IMR-90 (cell line): ENCODE data around the gene PIAS4. TPM values are rescaled to one million over a fixed set of nuclear protein-coding genes. Genes with fewer than 3 reads are reported as not detected.

Experiments
- ATAC-seq: fragments of 200-7000 bp; cut with Tn5 transposase; 2 replicates; pipeline ENCODE4 v1.9.1; 2020; ENCODE audit warnings: low read depth, mild to moderate bottlenecking, moderate library complexity
- BruUV-seq: library from RNA; stranded (reverse); fragments of 400-500 nt; replicated peaks from 2 replicates; lab custom pipeline; 2021; lab: Mats Ljungman, UMichigan
- CTCF ChIA-PET: fragments of 300-600 bp; formaldehyde crosslinking; extraction: SDS; loops from one replicate; lab custom pipeline; 2021; ENCODE audit warnings: antibody characterized with exemption; lab: Yijun Ruan, JAX
- POLR2A ChIA-PET: fragments of 300-600 bp; sonication (Branson Sonifier 250); formaldehyde crosslinking; loops from one replicate; lab custom pipeline; 2022; ENCODE audit warnings: antibody characterized with exemption; ENCODE audit not compliant: unreplicated experiment; lab: Charles Lee
- DNase-seq: peaks from one replicate; pipeline ENCODE4 v3.0.0; 2013
- H2AFZ ChIP-seq: replicated peaks from 2 replicates; pipeline ENCODE3; 2013; ENCODE audit warnings: low read length, mild to moderate bottlenecking; ENCODE audit not compliant: poor library complexity
- H2AK5ac ChIP-seq: 2 replicates; pipeline ENCODE4 v1.6.1; 2013; ENCODE audit warnings: low read depth, low read length, inconsistent platforms
- H2AK9ac ChIP-seq: replicated peaks from 2 replicates; pipeline ENCODE3; 2013; ENCODE audit warnings: mild to moderate bottlenecking, low read depth, low read length, moderate library complexity; ENCODE audit not compliant: poor library complexity
- H2BK120ac ChIP-seq: 2 replicates; pipeline ENCODE4 v1.6.1; 2013; ENCODE audit warnings: low read depth, low read length, inconsistent platforms
- H2BK15ac ChIP-seq: 3 replicates; pipeline ENCODE4 v1.6.1; 2013; ENCODE audit warnings: low read depth, low read length, inconsistent platforms
- H2BK20ac ChIP-seq: 2 replicates; pipeline ENCODE4 v1.6.1; 2013; ENCODE audit warnings: low read depth, mild to moderate bottlenecking, inconsistent platforms, low read length, moderate library complexity
- H2BK5ac ChIP-seq: 2 replicates; pipeline ENCODE4 v1.6.1; 2013; ENCODE audit warnings: mild to moderate bottlenecking, low read depth, low read length, inconsistent platforms; ENCODE audit not compliant: poor library complexity, severe bottlenecking
- H3K14ac ChIP-seq: replicated peaks from 2 replicates; pipeline ENCODE4 v1.6.1; 2013; ENCODE audit warnings: low read depth, low read length, inconsistent platforms
- H3K18ac ChIP-seq: 2 replicates; pipeline ENCODE4 v1.6.1; 2013; ENCODE audit warnings: low read depth, low read length, control low read depth
- H3K23ac ChIP-seq: 2 replicates; pipeline ENCODE4 v1.6.1; 2013; ENCODE audit warnings: low read depth, low read length, inconsistent platforms
- H3K27ac ChIP-seq: 2 replicates; pipeline ENCODE4 v1.5.1; 2013; ENCODE audit warnings: mild to moderate bottlenecking, control low read depth, low read length; ENCODE audit not compliant: insufficient read depth
- H3K27me3 ChIP-seq: 2 replicates; pipeline ENCODE4 v1.6.1; 2013; ENCODE audit warnings: low read length; ENCODE audit not compliant: control insufficient read depth, insufficient read depth
- H3K36me3 ChIP-seq: 2 replicates; pipeline ENCODE4 v1.6.1; 2013; ENCODE audit warnings: low read length, mixed read lengths; ENCODE audit not compliant: control insufficient read depth, insufficient read depth
- H3K4ac ChIP-seq: 2 replicates; pipeline ENCODE4 v1.6.1; 2013; ENCODE audit warnings: low read depth, low read length, inconsistent platforms
- H3K4me1 ChIP-seq: 2 replicates; pipeline ENCODE4 v1.6.1; 2013; ENCODE audit warnings: low read length, mixed read lengths; ENCODE audit not compliant: control insufficient read depth, insufficient read depth
- H3K4me2 ChIP-seq: 2 replicates; pipeline ENCODE4 v1.6.1; 2013; ENCODE audit warnings: low read depth, mild to moderate bottlenecking, control low read depth, low read length, moderate library complexity
- H3K4me3 ChIP-seq: 2 replicates; pipeline ENCODE4 v1.5.1; 2013; ENCODE audit warnings: low read depth, mild to moderate bottlenecking, control low read depth, low read length, moderate library complexity; ENCODE audit not compliant: insufficient read depth
- H3K56ac ChIP-seq: 2 replicates; pipeline ENCODE4 v1.6.1; 2013; ENCODE audit warnings: low read length, inconsistent platforms; ENCODE audit not compliant: insufficient read depth; ENCODE audit errors: extremely low read depth
- H3K79me1 ChIP-seq, 2 experiments: 2 replicates each; pipeline ENCODE4 v1.6.1; 2013; ENCODE audit warnings: low read length in 2 of 2, inconsistent platforms in 1 of 2, low read depth in 1 of 2
- H3K9ac ChIP-seq: 2 replicates; pipeline ENCODE4 v1.6.1; 2013; ENCODE audit warnings: low read depth, low read length, control low read depth
- H3K9me1 ChIP-seq: 2 replicates; pipeline ENCODE4 v1.6.1; 2013; ENCODE audit warnings: low read length, inconsistent platforms; ENCODE audit not compliant: insufficient read depth
- H3K9me3 ChIP-seq: 2 replicates; pipeline ENCODE4 v1.6.1; 2013; ENCODE audit warnings: low read length; ENCODE audit not compliant: control insufficient read depth, insufficient read depth
- H4K20me1 ChIP-seq: 2 replicates; pipeline ENCODE4 v1.6.1; 2013; ENCODE audit warnings: low read length, inconsistent platforms; ENCODE audit not compliant: insufficient read depth
- H4K5ac ChIP-seq: 2 replicates; pipeline ENCODE4 v1.6.1; 2013; ENCODE audit warnings: mild to moderate bottlenecking, low read depth, low read length, control low read depth
- H4K8ac ChIP-seq, 2 experiments: 2 replicates each; pipeline ENCODE4 v1.6.1; 2013; ENCODE audit warnings: low read depth in 2 of 2, low read length in 2 of 2, control low read depth in 1 of 2, inconsistent platforms in 1 of 2
- H4K91ac ChIP-seq: 2 replicates; pipeline ENCODE4 v1.6.1; 2013; ENCODE audit warnings: low read depth, low read length, inconsistent platforms; ENCODE audit not compliant: insufficient read depth
- CEBPB ChIP-seq: IDR thresholded peaks from 2 replicates; pipeline ENCODE4 v1.6.1; 2012; ENCODE audit warnings: low read depth, low read length, improper control_type of control experiment
- CHD1 ChIP-seq: IDR thresholded peaks from 2 replicates; pipeline ENCODE4 v1.6.1; 2012; ENCODE audit warnings: low read depth, low read length, improper control_type of control experiment
- CTCF ChIP-seq: conservative IDR thresholded peaks from 2 replicates; pipeline ENCODE4 v1.5.1; 2012; ENCODE audit warnings: mild to moderate bottlenecking, low read depth, low read length, improper control_type of control experiment
- ELK1 ChIP-seq: fragments of 150-350 bp; IDR thresholded peaks from 2 replicates; pipeline ENCODE4 v1.6.1; 2016; ENCODE audit warnings: low read depth, mild to moderate bottlenecking, low read length, moderate library complexity, borderline replicate concordance
- POLR2A ChIP-seq: IDR thresholded peaks from 2 replicates; pipeline ENCODE4 v1.6.1; 2012; ENCODE audit warnings: mild to moderate bottlenecking, low read depth, low read length
- WGBS, 2 experiments: methylation state at CpG; one replicate each; pipeline versions ENCODE4 v1.1.5 to v1.1.7; 2013; ENCODE audit warnings: missing lambda C conversion rate in 2 of 2; ENCODE audit not compliant: insufficient read length in 1 of 2; ENCODE audit errors: extremely low coverage in 2 of 2; 5-methylcytosine and 5-hydroxymethylcytosine counted together
- dilution Hi-C: fragments of 300-500 bp; cut with HindIII; formaldehyde crosslinking; loops from one replicate; pipeline ENCODE4 v1.14.3; 2018; ENCODE audit warnings: low sequenced_read_pairs; ENCODE audit not compliant: unreplicated experiment
- in situ Hi-C: fragments of 300-500 bp; cut with MboI; formaldehyde crosslinking; loops from 3 replicates; pipeline ENCODE4 v1.14.3; 2019; ENCODE audit warnings: low sequenced_read_pairs, inconsistent platforms, mixed read lengths
- intact Hi-C: fragments of 100-400 bp; cut with micrococcal nuclease; formaldehyde crosslinking; loops from 2 replicates; pipeline ENCODE4 v1.10.0; 2022
- polyA plus RNA-seq, 3 experiments: library from polyadenylated mRNA; depleted of rRNA; stranded (reverse); fragments of >200 nt; gene quantifications; 2 replicates each; pipeline ENCODE4 v1.2.3, GENCODE V29; 2012; ENCODE audit warnings: low replicate concordance in 1 of 3
- total RNA-seq: library from RNA; depleted of rRNA; stranded (reverse); fragments of >200 nt; gene quantifications from 2 replicates; pipeline ENCODE4 v1.2.3, GENCODE V29; 2012

Gene PIAS4
- total and polyA plus RNA-seq, 2 of the 4 experiments (the other 2 are of a cell fraction): 12.1 to 13.6 TPM

GRCh38 chr19:3981736-3982681 lies 25.5 kb upstream of the PIAS4 start:
- no peak overlapping the region for H3K56ac ChIP-seq
- no peak overlapping the region for H2BK5ac ChIP-seq
- no peak overlapping the region; the same call in 1 of the 2 replicates for H3K27ac ChIP-seq
- no peak overlapping the region for H3K4me2 ChIP-seq
- H4K20me1 ChIP-seq: peaks cover 82% of the 10 kb centered on the region
- no peaks in the 10 kb centered on the region for H3K9me3 ChIP-seq
- H2AFZ ChIP-seq: peak overlapping the region; percentile 19
- H2AK5ac ChIP-seq: no peak overlapping the region
- POLR2A ChIA-PET: no interaction called here
- 86% methylated on average over 24 of the region's 39 CpGs; no CpG with 5 or more reads in 1 of the 2 experiments for WGBS, 2 experiments
- H2BK20ac ChIP-seq: no peak overlapping the region
- no peak overlapping the region for H2BK15ac ChIP-seq
- H3K18ac ChIP-seq: no peak overlapping the region
- H3K79me1 ChIP-seq: peaks cover 9 to 80% of the 10 kb centered on the region in 2 experiments
- TF ChIP-seq POLR2A (no peak), CHD1 (no peak), ELK1 (no peak), CEBPB (no peak), CTCF (no peak)
- H3K9ac ChIP-seq: no peak overlapping the region
- CTCF ChIA-PET: no interaction called here
- in situ Hi-C loops (no loop called here), dilution Hi-C loops (no loop called here), intact Hi-C loops (no loop called here)
- no peak overlapping the region for H3K4ac ChIP-seq
- no peak overlapping the region for H4K8ac ChIP-seq
- H3K27me3 ChIP-seq: no peaks in the 10 kb centered on the region
- H4K5ac ChIP-seq: no peak overlapping the region
- BruUV-seq: no TSS peak
- peaks cover 13% of the 10 kb centered on the region for H3K4me1 ChIP-seq
- H3K14ac ChIP-seq: no peak overlapping the region
- H3K9me1 ChIP-seq: peaks cover 14% of the 10 kb centered on the region; the same call in 1 of the 2 replicates
- no peak overlapping the region for H3K23ac ChIP-seq
- H2AK9ac ChIP-seq: peak overlapping the region; percentile 5
- H2BK120ac ChIP-seq: no peak overlapping the region
- no peak overlapping the region for H3K4me3 ChIP-seq
- ATAC-seq (no peak), DNase-seq (no peak)
- no peak overlapping the region for H4K91ac ChIP-seq
- H3K36me3 ChIP-seq: peaks cover 71% of the 10 kb centered on the region
